Stimulated activated CD4-positive, alpha-beta T cell treated with anti-CD3 and anti-CD28 coated beads, Interleukin-15, amount 100 ng/mL, for 1 hour (primary cell): ENCODE data around the gene PGA4.
"Not testable (repeated sequence)": the region's sequence is repeated elsewhere in the genome, so short reads cannot be mapped to it uniquely, and the experiment has no call there.

ENCODE experiments used
- DNase-seq, 2 donors: peaks; one replicate each; pipeline ENCODE4 v3.0.0-alpha.2; 2020; ENCODE audit warnings: low read depth in 1 of 2, low spot score in 1 of 2

The PGA4 gene

DNA sequence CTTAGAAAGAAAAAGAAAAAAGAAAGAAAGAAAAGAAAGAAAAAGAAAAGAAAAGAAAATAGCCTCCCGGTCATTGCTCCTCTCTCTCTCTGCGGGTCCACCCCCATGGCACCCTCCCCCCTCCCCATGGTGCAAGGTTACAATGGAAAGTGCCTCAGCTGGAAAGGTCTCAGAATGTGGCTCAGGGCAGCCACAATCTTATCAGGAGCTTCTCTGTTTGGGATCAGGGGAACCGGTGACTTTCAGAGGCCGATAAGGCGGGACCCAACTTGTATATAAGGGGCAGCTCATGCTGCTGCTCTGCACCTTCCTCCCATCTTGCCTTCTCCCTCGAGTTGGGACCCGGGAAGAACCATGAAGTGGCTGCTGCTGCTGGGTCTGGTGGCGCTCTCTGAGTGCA, at the start of gene PGA4:
PGA4 (plus strand) TSS at position 301 of the 400 bp plus-strand sequence; CDS start at position 355, 54 bp downstream.
- not testable (repeated sequence) for DNase-seq

DNA sequence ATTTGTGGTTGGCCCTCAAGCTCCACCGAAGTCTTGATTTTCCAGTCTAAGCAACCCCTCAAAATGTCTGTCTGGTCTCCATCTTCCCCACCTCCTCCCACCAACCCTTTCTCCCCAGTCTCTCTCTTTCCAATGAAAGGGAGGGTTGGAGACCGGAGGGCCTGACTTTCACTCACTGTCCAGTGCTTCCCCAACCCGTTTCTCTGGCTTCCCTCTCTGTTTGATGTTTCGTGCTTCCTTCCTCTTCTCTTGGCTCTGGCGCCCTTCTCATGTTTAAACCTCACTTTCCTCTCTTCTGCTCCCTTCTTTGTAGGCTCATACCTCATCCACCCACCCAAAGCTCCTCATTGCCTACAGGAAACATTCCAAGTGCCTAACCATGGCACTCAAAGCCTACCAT, 49.8 kb upstream of the PGA4 start:
- DNase-seq = no peak

DNA sequence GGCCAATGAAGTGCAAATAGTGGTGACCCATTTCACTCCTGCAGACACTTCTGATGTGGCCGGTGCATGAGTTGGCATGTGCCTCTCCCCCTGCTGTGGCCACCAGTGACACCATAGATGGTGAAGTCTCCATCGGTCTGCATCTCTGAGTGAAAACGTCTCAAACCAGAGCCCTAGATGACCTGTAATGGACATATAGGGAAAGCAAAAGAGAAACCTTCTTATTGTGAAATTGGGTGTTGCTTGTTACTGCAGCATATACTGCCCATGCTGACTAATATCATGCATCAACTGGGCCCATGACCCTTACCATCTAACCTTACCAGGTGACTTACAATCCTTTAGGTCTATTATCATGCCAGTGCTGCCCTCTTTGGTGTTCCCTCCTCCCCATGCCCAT, 49.3 kb upstream of the PGA4 start:
- DNase-seq = no peak

DNA sequence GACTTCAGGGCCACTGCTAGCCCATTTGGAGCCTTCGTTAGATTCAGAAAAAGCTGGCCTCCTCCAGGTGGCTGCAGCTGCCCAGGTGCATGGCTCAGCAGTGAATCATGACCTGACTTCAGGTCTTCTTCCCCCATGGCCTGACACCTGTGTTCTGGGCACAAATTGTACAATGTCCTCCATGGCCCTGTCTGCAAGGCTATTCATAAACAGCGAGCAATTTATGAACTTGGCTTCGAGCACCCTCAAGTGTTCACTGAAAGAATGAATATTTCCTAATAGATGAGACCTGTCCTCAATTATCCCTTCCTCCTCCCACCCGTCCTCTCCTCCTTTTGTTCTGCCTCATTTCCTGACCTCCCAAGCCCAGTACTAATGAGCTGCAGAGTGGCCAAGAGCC, 48.7 kb upstream of the PGA4 start:
- no peak for DNase-seq

DNA sequence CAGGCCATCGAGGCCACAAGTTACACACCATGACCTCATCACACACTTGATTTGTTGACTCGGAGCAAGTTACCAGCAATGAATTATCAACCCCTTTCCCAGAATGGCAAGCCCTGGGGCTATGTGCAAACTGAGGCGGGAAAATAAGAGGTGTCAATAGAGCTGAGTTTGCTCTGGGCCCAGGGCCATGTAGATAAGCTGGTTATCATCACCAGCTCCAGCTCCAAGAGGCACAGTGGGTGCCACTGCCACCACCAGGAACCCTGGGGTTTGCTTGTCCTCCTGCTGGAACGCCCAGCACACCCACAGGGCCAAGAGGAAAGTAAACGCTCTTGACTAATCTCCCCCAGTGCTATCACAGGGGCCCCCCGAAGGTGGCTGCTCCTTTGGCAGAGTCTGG, 47.9 kb upstream of the PGA4 start:
- no peak for DNase-seq

DNA sequence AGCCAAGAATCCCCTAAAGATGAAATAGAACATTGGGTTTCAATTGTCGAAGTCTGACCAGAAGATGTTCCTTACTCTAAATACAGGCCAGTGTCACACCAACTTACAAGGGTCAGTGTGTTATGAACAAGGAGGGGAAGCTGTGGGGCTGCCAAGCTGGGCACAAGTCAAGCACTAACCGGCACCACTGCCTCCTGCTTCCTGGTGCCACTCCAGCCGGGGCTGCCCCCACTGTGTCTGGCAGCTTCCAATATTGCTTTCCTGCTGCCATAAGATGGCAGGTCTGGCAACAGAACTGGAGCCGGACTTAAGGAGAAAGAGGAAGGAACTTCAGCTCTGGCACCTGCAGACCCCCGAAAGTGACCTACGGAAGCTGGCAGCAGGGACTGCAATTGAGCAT, 47.2 kb upstream of the PGA4 start:
- DNase-seq = no peak

DNA sequence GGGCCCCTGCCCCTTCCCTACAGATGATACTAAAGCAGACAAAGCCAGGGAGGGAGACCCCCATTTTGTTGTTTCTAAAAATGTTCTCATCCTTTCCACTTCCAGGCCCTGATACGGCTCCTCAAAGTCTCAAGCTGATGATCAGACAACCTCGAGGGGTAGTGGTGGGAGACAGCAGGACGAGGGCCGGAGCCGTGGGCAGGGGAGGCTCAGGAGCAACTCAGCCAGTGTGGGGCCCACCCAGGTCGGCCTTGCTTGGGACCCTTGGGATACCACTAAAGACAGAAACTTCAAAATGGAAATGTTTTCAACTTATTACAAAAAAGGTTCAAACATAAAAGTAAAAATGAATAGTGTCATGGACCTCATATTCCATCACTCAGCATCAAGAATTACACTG, 45.7 kb upstream of the PGA4 start:
- DNase-seq = no peak

DNA sequence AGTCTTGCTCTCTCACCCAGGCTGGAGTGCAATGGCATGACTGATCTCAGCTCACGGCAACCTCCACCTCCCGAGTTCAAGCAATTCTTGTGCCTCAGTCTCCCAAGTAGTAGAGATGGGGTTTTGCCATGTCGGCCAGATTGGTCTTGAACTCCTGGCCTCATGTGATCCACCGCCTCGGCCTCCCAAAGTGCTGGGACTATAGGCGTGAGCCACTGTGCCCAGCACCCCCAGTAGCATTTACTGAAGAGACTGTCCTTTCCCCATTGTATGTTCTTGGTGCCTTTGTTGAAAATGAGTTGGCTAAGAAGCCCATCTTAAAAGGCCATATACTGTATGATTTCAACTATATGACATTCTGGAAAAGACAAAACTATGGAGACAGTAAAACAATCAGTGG, 41.9 kb upstream of the PGA4 start:
- not testable (repeated sequence) for DNase-seq

DNA sequence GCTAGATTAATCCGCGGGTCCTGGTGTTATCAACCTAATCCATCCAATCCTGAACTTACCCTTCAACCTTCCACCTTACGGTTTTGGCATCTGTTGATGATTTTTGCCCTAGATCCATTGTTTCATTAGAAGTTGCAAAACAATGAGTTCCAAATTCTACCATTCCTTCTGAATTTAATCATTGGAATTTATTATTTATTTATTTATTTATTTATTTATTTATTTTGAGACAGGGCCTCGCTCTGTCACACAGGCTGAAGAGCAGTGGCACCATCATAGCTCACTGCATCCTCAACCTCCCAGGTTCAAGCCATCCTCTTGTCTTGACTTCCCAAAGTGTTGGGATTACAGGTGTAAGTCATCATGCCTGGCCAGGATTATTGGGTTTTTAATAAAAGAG, 40.7 kb upstream of the PGA4 start:
- no peak for DNase-seq

DNA sequence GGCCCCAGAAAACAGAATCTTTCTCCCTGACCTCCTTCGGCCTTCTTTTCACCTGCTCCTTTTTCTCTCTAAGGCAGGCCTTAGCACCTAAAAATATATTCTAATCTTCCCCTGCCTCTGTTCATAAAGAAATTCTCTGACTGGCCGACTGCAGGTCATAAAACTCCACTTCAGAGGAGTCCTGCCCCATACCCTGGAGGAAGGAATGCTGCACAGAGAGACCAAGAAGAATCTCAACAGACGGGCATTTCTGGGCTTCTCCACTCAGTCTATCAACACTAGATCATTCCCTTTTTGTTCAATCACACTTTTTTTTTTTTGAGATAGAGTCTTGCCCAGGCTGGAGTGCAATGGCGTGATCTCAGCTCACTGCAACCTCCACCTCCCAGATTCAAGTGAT, 38.5 kb upstream of the PGA4 start:
- no peak for DNase-seq

DNA sequence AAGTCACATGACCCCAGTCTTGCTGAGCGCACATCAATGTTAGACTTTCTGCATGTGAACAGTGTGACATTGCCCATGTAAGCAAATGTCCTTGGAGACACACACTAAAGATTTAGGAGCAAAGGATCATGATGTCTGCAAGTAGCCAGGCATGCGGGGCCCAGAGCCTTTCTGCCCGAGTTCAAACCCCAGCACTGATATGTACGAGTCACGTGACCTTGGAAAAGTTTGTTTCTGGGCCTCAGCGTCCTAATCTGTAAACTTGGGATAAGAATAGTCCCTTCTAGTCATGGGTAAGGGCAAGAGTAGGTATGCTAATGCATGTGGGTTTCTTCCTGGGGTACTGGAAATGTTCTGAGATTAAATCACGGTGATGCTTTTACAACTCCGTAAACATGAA, 35.6 kb upstream of the PGA4 start:
- DNase-seq = no peak

DNA sequence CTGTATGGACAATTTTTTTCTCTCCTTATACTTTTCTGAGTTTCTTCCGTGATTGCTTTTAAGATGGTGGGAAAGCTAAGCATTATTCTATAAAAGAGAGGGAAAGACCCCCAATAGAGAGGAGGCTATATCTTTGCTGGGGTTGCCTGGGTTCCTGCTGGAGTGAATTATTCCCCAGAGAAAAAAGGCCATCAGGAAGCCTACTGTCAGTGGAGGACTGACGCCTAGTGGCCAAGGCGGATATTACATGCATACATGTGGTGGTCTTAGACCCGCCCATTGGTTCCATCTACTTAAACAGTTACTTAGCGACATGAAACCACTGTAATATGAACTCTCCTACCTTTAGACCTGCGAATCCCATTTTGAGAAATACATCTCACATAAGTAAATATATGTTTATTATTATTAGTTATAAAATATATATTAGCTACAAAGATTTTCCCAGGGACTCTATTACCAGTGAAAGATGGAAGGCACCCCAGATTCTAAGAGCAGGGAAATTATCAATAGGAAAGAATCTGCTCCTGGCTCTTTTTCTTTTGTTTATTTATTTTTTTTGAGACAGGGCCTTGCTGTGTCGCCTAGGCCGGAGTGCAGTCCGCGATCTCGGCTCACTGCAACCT, 34.5 kb upstream of the PGA4 start:
- DNase-seq = peak; percentile 49 to 57

DNA sequence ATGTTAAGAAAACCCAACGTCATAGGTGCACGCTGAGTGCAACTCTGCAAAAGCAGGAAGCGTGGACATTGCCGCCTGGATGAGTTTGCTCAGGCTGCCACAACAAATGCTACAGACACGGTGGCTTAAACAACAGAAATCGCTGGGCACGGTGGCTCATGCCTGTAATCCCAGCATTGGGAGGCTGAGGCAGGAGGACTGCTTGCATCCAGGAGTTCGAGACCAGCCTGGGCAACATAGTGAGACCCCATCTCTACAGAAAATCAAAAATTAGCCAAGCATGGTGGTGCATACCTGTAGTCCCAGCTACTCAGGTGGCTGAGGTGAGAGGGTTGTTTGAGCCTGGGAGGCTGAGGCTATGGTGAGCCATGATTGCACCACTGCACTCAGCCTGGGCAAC, 32.2 kb upstream of the PGA4 start:
- DNase-seq = no peak

DNA sequence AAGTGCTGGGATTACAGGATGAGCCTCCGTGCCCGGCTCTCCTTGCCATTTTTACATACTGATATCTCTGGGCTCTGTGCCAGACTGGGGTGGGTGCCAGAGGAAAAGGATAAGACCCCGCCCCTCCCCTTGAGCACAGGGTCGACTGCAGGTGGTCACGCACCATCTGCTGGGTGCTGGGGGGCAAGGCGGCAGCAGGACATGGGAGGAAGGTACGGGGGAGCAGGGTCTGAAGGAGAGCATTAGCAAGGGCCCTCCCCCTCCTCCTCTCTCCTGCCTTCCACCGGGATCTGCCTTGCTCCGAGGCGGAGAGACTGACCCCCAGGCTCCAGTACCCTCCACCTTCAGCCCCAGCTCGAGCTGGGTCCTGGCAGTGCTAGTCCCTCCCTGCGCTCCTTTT, 28.6 kb upstream of the PGA4 start:
- DNase-seq = no peak

DNA sequence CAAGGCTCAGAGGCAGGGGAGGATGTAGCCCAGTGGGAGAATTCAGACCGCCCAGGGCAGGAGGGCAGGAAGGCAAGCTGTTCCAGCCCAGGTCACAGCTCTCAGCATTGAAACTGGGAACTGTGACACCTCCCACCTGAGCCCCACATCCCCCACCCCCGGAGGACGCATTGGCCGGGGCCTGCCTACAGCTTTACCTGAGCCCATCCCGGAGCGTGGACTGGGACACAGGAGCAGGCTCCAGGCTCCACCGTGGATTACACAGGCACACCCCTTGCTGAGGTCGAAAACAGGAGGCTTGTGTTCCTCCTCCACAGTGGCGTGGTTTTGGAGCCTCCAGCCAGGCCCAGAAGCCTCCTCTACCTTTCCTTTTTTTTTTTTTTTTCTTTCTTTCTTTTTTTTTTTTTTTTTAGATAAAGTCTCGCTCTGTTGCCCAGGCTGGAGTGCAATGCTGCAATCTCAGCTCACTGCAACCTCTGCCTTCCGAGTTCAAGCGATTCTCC, 27.9 kb upstream of the PGA4 start:
- no peak for DNase-seq

DNA sequence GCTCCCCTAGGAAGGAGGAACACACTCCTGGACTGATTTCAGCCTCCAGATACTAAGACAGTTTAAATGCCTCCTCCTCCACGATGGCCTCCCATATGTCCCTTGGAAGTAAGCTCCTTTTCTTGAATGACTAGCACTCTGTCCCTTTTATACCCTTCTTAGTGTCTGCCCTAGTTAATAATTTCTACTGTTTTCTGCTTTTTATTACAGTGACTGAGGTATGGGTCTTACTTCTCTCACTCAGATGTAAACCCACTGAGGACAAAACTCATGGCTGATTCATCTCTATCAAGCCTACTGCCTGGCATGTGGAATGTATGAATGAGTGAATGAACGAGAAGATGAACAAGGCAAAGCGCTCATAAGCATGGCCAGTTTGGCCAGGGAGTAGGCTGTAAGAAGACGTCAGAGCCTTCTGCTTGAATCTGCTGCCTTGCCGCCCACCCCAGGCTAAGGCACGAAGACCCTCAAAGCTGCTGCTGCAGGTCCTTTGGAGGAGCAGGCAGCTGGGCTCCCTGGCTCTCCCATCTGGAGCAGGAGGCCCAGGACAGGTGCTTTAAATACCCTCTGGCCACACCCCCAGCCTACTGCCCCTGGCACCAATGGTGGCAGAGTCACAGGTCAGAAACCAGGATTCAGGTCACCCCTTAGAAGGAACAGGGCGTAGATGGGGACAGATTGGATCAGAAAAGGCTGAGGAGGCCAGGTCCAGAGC, 27.0 kb upstream of the PGA4 start:
- DNase-seq = no peak

DNA sequence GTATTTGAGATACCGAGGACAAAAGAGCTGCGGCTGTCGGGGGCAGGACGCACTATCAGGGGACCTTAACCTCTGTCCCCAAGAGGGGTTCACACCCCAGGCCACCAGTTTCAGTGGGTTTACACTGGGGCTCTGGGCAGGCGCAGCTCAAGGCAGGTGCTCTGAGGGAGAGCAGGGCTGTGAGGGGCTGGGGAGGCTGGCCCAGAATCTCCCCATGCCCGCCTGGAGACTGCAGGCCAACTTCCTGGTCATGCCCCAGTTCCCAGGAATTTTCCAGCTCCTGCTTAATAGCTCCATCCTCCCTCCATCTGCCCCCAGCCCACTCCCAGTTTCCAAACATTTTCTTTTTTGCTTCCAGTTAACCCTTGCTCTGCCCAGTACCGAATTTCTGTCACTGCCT, 26.4 kb upstream of the PGA4 start:
- no peak for DNase-seq

DNA sequence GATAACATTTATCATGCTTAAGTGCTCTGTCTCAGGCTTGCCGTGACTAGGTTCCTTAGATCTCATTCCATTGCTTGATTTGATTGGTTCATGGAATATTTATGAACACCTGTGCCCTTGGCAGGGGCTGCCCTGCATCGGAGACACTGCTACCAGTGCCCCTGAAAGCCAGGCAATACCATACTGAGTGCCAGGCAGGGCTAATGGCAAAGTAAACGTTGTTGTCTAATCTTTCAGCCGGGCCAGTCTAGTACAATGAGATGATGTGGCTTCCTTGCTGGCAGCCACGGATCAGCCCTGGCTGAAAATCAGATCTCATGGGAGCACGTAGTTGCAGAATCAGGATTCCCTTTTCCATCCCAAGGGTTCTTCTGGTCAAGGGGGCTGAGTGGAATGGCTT, 23.8 kb upstream of the PGA4 start:
- DNase-seq = no peak

DNA sequence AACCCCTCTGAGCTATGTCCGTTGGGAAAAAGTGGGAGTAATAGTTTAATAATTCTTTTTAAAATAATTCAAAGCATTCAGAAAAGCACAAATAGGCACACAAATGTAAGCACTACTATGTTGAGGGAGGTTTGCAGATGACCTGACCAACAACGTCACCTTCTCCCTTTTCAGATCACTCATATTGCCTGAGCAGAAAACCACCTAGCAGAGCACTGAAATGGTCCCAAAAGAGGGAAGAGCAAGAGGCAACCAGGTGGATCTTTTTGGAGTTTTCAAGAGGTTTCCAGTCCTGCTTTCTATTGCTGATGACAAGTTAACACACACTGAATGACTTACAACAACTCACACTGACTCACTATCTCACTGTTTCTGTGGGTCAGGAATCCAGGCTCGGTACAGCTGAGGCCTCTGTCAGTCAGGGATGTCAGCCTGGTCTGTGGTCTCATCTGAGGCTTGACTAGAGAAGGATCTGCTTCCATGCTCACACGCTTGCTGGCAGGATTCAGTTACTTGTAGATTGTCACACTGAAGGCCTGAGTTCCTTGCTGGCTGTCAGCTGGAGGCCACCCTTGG, 23.1 kb upstream of the PGA4 start:
- DNase-seq = no peak

DNA sequence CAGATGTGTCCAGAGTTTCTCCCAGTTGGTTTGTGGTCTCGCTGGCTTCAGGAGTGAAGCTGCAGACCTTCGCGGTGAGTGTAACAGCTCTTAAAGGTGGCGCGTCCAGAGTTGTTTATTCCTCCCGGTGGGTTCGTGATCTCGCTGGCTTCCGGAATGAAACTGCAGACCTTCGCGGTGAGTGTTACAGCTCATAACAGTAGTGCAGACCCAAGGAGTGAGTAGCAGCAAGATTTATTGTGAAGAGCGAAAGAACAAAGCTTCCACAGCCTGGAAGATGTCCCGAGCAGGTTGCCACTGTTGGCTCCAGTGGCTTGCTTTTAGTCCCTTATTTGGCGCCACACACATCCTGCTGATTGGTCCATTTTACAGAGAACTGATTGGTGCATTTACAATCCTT, 20.7 kb upstream of the PGA4 start:
- DNase-seq = no peak

DNA sequence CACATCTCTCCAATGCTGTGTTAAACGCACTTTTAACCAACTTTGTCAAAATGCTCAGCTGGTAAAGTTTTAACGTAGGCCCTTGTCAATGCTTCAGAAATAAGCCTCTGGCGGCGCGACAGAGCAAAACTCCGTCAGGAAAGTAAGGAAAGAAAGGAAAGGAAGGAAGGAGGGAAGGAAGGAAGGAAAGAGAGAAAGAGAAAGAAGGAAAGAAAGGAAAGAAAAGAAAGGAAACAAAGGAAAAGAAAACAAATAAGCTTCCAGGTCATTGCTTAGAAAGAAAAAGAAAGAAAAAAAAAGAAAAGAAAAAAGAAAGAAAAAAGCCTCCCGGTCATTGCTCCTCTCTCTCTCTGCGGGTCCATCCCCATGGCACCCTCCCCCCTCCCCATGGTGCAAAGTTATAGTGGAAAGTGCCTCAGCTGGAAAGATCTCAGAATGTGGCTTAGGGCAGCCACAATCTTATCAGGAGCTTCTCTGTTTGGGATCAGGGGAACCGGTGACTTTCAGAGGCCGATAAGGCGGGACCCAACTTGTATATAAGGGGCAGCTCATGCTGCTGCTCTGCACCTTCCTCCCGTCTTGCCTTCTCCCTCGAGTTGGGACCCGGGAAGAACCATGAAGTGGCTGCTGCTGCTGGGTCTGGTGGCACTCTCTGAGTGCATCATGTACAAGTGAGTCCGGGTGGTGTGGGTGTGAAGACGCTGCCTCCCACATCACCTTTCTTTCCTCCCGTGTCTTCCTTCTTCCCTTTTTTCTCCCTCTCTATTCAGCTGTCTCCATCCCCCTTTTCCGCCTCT, 19.0 kb upstream of the PGA4 start, which contains the start of gene PGA3:
PGA3 (plus strand) TSS at position 566 of the 797 bp plus-strand sequence; CDS start at position 616, 50 bp downstream.
- not testable (repeated sequence) for DNase-seq

DNA sequence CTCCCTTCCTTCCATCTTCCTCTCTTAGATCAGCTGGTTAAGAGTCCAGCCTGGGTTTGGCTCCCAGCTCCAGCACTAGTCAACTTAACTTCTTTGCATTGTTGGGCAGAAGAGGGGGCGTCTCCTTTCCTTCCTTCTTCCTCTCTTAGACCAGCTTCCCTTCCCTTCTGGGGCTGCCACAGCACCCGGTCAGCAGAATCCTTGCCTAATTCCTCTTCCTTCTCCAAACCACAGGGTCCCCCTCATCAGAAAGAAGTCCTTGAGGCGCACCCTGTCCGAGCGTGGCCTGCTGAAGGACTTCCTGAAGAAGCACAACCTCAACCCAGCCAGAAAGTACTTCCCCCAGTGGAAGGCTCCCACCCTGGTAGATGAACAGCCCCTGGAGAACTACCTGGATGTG, 18.3 kb upstream of the PGA4 start:
- DNase-seq = not testable (repeated sequence)
